Keratinocyte (primary cell): Measurements from ENCODE around the gene PTPN2.

Experiments used
- EZH2 ChIP-seq: IDR thresholded peaks from one replicate; pipeline ENCODE4 v1.6.1; 2012; ENCODE audit warnings: inconsistent platforms, mild to moderate bottlenecking, low read length, moderate library complexity
- TF ChIP-seq, protein P1 (sequence below), 3 experiments: IDR thresholded peaks in 1 of 3; conservative IDR thresholded peaks in 1 of 3; optimal IDR thresholded peaks in 1 of 3; 2 replicates in 2 of 3; 3 replicates in 1 of 3; pipeline versions ENCODE3 to v1.5.1; 2011; ENCODE audit warnings: low read length in 3 of 3, mild to moderate bottlenecking in 3 of 3, moderate library complexity in 2 of 3, control low read depth in 1 of 3, inconsistent platforms in 1 of 3; ENCODE audit not compliant: insufficient read depth in 2 of 3; ENCODE audit errors: extremely low read depth in 1 of 3

DNA sequence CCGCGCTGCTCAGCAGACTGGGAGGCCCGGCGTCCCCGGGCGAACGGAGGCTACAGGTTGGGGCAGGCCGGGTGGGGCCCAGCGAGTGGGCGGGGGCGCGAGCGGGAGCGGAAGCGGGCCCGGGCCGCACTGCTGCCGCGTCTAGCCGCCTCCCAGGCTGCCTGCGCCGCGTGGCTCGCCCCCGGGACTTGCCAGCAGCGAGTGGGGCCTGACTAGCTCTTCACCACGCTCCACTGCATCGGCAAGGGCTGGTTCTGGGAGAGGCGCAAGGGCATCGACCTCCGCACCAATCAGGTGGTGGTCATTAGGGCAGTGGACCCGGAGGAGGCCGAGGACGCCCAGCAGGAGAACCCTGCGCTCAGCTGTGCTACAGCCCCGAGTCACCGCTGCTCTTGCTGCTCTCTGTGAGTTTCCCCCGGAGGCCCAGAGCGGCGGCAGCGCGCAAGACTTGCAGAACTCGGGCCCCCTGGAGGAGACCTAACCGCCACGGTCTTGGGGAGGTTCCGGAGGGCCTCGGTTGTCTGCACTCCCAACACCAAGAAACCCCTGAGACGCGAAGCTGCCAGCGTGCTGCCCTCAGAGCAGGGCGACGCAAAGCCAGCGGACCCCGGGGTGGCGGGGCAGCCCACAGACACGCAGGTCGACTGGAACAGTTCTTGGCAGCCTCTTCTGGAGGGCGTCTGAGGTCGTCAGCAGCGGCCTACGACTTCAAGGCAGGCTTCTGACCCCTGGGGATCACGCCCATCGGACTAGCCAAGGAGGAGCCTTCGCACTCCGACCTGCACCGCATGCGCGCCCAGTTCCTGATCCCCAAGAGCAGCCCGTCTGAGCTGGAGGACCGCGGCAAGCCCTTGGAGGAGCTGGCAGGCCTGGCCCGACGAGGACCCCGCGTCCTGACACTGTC is 27.2 kb upstream of the PTPN2 start:
- TF ChIP-seq, protein P1, sequence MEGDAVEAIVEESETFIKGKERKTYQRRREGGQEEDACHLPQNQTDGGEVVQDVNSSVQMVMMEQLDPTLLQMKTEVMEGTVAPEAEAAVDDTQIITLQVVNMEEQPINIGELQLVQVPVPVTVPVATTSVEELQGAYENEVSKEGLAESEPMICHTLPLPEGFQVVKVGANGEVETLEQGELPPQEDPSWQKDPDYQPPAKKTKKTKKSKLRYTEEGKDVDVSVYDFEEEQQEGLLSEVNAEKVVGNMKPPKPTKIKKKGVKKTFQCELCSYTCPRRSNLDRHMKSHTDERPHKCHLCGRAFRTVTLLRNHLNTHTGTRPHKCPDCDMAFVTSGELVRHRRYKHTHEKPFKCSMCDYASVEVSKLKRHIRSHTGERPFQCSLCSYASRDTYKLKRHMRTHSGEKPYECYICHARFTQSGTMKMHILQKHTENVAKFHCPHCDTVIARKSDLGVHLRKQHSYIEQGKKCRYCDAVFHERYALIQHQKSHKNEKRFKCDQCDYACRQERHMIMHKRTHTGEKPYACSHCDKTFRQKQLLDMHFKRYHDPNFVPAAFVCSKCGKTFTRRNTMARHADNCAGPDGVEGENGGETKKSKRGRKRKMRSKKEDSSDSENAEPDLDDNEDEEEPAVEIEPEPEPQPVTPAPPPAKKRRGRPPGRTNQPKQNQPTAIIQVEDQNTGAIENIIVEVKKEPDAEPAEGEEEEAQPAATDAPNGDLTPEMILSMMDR (optimal IDR thresholded peaks at IDR 0.05 in 1 of 3, IDR thresholded peaks at IDR 0.05 in 1 of 3, conservative IDR thresholded peaks at IDR 0.05 in 1 of 3; ENCODE audit: extremely low read depth in 1 of 3, insufficient read depth in 2 of 3, low read length in 3 of 3) = no peak
- TF ChIP-seq EZH2 = no peak
